CD4-positive, alpha-beta T cell treated with Interleukin-6 at 100 ng/mL for 8 hours (primary cell): Measurements from ENCODE around the gene RCAN3.

Experiments
- DNase-seq: peaks from one replicate; pipeline ENCODE4 v3.0.0-alpha.2; 2020; ENCODE audit warnings: mixed read lengths, low spot score

RCAN3 gene

DNA sequence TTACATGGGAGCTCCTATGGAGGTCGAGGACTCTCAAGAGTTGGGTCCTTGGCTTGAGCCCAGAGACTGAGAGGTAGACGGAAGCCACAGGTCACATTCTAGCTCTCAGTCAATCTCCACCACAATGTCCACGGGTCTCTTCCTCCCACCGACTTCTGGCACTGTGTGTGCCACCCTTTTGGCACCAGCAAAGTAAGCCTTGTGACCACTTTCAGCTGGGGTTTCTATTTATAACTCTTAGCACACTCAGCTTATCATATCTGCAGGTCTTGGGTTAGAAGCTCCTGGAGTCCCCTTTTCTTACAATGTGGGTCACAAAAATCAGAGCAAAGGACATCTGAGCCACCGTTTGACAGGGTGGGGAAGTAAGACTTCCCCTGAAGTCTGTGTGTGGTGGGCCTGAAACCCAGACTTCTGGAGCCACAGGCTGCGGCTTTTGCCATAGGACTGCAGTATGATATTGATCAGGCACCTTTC, 81.6 kb downstream of the RCAN3 start:
- no peak for DNase-seq

DNA sequence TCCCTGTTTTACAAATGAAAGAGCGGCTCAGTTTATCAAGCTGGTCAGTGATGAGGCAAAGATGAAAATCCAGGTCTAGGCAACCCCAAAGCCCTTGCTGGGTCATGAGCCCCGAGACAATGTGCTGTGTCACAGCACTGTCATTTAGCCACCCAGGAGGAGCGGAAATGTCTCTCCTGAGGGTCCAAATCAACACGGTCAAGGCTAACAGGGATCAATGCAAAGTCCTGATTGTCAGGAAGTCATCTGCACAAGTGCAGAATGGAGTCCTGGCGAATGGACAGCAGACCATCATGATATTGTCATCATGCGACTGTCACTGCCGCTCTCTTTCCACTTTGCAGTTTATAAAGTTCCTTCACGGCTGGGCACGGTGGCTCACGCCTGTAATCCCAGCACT, 83.5 kb downstream of the RCAN3 start:
- DNase-seq = no peak

DNA sequence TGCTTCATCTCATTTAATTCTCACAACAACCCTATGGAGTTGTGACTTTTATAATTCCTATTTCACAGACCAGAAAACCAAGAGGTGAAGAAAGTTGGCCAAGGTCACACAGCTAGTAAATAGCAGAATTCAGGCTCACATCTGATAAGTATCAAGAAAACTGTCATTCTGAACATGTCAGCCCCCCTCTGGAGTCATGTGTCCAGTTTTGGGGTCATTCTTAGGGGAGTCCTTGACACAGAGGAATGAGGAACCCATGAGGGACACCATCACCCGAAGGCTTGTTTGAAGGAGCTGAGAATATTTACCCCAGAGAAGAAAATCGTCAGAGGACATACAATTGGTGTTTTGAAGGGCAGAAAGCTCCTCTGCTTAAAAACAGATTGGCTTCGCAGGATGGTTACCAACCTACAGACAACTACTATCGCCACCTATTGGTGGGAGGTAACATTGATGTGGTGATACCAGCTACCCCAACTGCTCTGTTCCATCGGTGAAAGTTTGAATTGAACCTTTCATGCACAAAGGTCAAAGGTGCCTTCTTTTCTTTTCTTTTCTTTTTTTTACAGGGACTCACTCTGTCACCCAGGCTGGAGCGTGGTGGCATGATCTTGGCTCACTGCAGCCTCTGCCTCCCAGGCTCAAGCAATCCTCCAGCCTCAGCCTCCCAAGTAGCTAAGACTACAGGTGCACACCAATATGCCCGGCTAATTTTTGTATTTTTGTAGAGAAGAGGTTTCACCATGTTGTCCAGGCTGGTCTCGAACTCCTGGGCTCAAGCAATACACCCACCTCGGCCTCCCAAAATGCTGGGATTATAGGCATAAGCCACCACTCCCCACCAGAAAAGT, 84.6 kb downstream of the RCAN3 start:
- peak; percentile 82 for DNase-seq

DNA sequence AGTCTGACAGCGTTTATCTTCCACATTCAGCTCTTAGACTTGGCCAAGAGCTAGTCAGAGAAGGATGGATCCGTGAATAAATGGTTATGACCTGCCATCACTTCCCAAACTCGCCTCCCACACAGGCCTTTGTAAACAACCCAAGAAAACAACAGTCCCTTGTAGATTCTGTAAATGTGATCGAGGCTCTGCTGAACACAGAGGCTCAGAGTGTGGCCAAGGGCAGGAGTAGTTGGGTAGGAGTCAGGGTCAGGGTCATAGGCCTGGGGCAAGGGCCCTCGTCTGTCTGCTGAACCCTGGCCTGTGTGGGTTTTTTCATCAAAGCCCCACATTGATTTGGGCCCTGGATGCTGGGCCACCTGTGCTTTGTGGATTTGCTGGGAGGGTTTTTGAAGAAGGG, 85.9 kb downstream of the RCAN3 start:
- DNase-seq = no peak

DNA sequence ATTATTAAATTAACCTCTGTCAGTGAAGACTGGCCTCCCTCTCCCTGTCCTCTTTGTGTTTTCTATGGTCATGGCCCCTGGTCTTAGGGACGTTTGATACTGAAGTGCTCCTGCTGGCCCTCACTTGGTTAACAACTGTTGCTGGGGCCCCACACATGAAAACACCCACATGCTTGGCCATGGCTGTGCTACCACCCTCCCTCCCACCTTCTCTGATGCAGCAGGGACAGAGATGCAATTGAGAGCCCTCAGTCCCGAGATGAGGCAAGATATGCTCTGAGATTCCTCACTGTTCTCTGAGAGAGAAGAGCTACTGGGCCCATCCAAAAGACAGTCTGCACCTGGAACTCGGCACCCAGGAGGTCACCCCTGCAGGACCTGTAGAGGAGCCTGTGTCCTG, 86.6 kb downstream of the RCAN3 start:
- DNase-seq = no peak
